H1 (cell line): Measurements from ENCODE around the gene HOXC11. TPM values are rescaled to one million over a fixed set of nuclear protein-coding genes. Genes with fewer than 3 reads are reported as not detected.

ENCODE experiments used
- ATF2 ChIP-seq: IDR thresholded peaks from 2 replicates; pipeline ENCODE4 v1.6.1; 2012; ENCODE audit warnings: low read length, inconsistent platforms
- ATF3 ChIP-seq: IDR thresholded peaks from 2 replicates; pipeline ENCODE4 v1.6.1; 2011; ENCODE audit warnings: low read depth, mild to moderate bottlenecking, low read length; ENCODE audit not compliant: insufficient read depth
- BRCA1 ChIP-seq: IDR thresholded peaks from 2 replicates; pipeline ENCODE4 v1.6.1; 2012; ENCODE audit warnings: low read depth, low read length, improper control_type of control experiment
- CBX5 ChIP-seq: fragments of 300-800, 300-1000 bp; sonication (generic); IDR thresholded peaks from 2 replicates; pipeline ENCODE4 v1.7.1; 2016; ENCODE audit warnings: antibody characterized with exemption, low read length, low read depth
- CHD2 ChIP-seq: IDR thresholded peaks from 2 replicates; pipeline ENCODE4 v1.6.1; 2012; ENCODE audit warnings: low read length, improper control_type of control experiment
- EGR1 ChIP-seq: IDR thresholded peaks from 2 replicates; pipeline ENCODE4 v1.6.1; 2011; ENCODE audit warnings: low read depth, low read length, borderline replicate concordance
- EP300 ChIP-seq, 2 experiments: IDR thresholded peaks; 1 replicate in 1 of 2; 2 replicates in 1 of 2; pipeline ENCODE4 v1.6.1; 2011 to 2012; ENCODE audit warnings: low read depth in 2 of 2, low read length in 2 of 2, mild to moderate bottlenecking in 2 of 2, borderline replicate concordance in 1 of 2, inconsistent platforms in 1 of 2, moderate library complexity in 1 of 2
- GTF2F1 ChIP-seq: IDR thresholded peaks from 2 replicates; pipeline ENCODE4 v1.6.1; 2012; ENCODE audit warnings: low read depth, low read length, improper control_type of control experiment, borderline replicate concordance
- JUN ChIP-seq: IDR thresholded peaks from 2 replicates; pipeline ENCODE4 v1.6.1; 2011; ENCODE audit warnings: low read depth, mild to moderate bottlenecking, improper control_type of control experiment, low read length
- KDM1A ChIP-seq: fragments of 200-600, 300-600 bp; sonication (generic); IDR thresholded peaks from 2 replicates; pipeline ENCODE4 v1.7.1; 2016; ENCODE audit warnings: mild to moderate bottlenecking, low read length, borderline replicate concordance
- KDM5A ChIP-seq: fragments of 200-600 bp; IDR thresholded peaks from 2 replicates; pipeline ENCODE4 v1.7.1; 2012; ENCODE audit warnings: mild to moderate bottlenecking, low read length, inconsistent platforms, mixed read lengths
- MAFK ChIP-seq: IDR thresholded peaks from 2 replicates; pipeline ENCODE4 v1.6.1; 2012; ENCODE audit warnings: low read depth, mild to moderate bottlenecking, improper control_type of control experiment, low read length
- NANOG ChIP-seq: IDR thresholded peaks from 2 replicates; pipeline ENCODE4 v1.6.1; 2011; ENCODE audit warnings: low read length, low read depth, mild to moderate bottlenecking, inconsistent platforms; ENCODE audit not compliant: insufficient read depth, poor library complexity, severe bottlenecking
- NRF1 ChIP-seq: IDR thresholded peaks from 2 replicates; pipeline ENCODE4 v1.6.1; 2011; ENCODE audit warnings: mild to moderate bottlenecking, low read depth, low read length, improper control_type of control experiment
- POLR2A ChIP-seq, 2 experiments: IDR thresholded peaks; 1 replicate in 1 of 2; 2 replicates in 1 of 2; pipeline ENCODE4 v1.6.1; 2011; ENCODE audit warnings: low read depth in 2 of 2, low read length in 2 of 2, mild to moderate bottlenecking in 2 of 2; ENCODE audit errors: control extremely low read depth in 1 of 2
- RFX5 ChIP-seq: IDR thresholded peaks from 2 replicates; pipeline ENCODE4 v1.6.1; 2011; ENCODE audit warnings: low read depth, low read length, improper control_type of control experiment, borderline replicate concordance
- RXRA ChIP-seq: IDR thresholded peaks from 2 replicates; pipeline ENCODE4 v1.6.1; 2011; ENCODE audit warnings: low read depth, mild to moderate bottlenecking, low read length, moderate library complexity; ENCODE audit not compliant: insufficient read depth
- SP1 ChIP-seq: IDR thresholded peaks from 2 replicates; pipeline ENCODE4 v1.6.1; 2011; ENCODE audit warnings: low read depth, low read length
- SP2 ChIP-seq: IDR thresholded peaks from 2 replicates; pipeline ENCODE4 v1.6.1; 2012; ENCODE audit warnings: mild to moderate bottlenecking, low read length, inconsistent platforms
- SP4 ChIP-seq: IDR thresholded peaks from 2 replicates; pipeline ENCODE4 v1.6.1; 2012; ENCODE audit warnings: low read length, inconsistent platforms
- TAF7 ChIP-seq: optimal IDR thresholded peaks from 2 replicates; pipeline ENCODE3; 2011; ENCODE audit warnings: low read depth, mild to moderate bottlenecking, inconsistent platforms, low read length, moderate library complexity, borderline replicate concordance
- YY1 ChIP-seq: IDR thresholded peaks from 2 replicates; pipeline ENCODE4 v1.6.1; 2011; ENCODE audit warnings: low read depth, mild to moderate bottlenecking, low read length
- ZNF274 ChIP-seq: IDR thresholded peaks from 2 replicates; pipeline ENCODE4 v1.7.0; 2012; ENCODE audit warnings: low read length, borderline replicate concordance; ENCODE audit errors: extremely low read depth
- polyA plus RNA-seq, 7 experiments: library from polyadenylated mRNA; depleted of rRNA in 3 of 7; stranded (reverse) in 5 of 7; unstranded in 2 of 7; fragments of >200 nt in 5 of 7; fragments of 200-250 nt in 2 of 7; gene quantifications; 1 replicate in 5 of 7; 2 replicates in 1 of 7; 4 replicates in 1 of 7; pipeline versions ENCODE4 v1.2.1 to v1.2.3, GENCODE V29; 2011 to 2013; ENCODE audit warnings: missing spikeins in 2 of 7, mixed read lengths in 2 of 7
- total RNA-seq: library from RNA; stranded (reverse); fragmentation: NEBNext Ultra II Directional; extraction: Animal tissue kit (Norgen Biotek cat#: 25700); gene quantifications from 2 replicates; pipeline ENCODE4 v1.2.1, GENCODE V29; 2021

Gene HOXC11
- total and polyA plus RNA-seq, 2 of the 8 experiments (the other 6 are each of a cell fraction or from before 2014, with no cell fraction given) = not detected

DNA sequence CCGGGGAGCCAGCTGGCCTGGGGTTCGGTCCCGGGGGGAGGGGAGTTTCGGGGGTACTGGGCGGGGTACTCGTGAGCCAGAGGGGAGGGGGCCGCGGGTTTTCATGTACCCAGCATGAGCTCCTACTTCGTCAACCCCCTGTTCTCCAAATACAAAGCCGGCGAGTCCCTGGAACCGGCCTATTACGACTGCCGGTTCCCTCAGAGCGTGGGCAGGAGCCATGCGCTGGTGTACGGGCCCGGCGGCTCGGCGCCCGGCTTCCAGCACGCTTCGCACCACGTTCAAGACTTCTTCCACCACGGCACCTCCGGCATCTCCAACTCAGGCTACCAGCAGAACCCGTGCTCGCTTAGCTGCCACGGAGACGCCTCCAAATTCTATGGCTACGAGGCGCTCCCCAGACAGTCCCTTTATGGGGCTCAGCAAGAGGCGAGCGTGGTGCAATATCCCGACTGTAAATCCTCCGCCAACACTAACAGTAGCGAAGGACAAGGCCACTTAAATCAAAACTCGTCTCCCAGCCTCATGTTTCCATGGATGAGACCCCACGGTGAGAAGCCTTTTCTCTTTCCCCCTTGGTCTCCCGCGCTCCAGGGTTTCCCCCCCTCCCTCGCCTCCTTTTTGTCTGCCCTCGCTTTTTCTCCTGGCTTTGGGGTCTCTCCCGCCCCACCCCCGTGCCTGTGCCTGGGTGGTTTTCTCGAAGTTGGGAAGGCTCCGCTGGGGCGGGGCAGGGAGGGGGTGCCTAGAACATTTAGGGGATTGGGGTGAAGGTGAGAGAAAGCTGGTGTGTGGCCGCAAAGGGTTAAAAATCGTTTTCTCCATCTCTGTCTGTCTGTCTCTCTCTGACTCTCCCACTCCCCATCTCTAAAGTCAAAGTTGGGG lies 36.5 kb downstream of the HOXC11 start (continued):
- TF ChIP-seq KDM5A = no peak
- TF ChIP-seq MAFK = no peak
- no peak for TF ChIP-seq GTF2F1
- TF ChIP-seq NANOG = no peak
- no peak for TF ChIP-seq TAF7
- TF ChIP-seq RXRA = no peak
- TF ChIP-seq ZNF274 = no peak
- TF ChIP-seq CHD2 = no peak
- no peak for TF ChIP-seq POLR2A (IDR thresholded peaks at IDR 0.05; ENCODE audit: control extremely low read depth in 1 of 2, low read depth in 2 of 2, low read length in 2 of 2)
- no peak for TF ChIP-seq EGR1
- no peak for TF ChIP-seq SP2
- no peak for TF ChIP-seq SP1
- no peak for TF ChIP-seq SP4
- TF ChIP-seq EP300 (IDR thresholded peaks at IDR 0.05; ENCODE audit: borderline replicate concordance in 1 of 2, low read depth in 2 of 2, low read length in 2 of 2) = no peak
- no peak for TF ChIP-seq ATF2
- no peak for TF ChIP-seq RFX5
- no peak for TF ChIP-seq KDM1A
- no peak for TF ChIP-seq ATF3
- no peak for TF ChIP-seq BRCA1
- no peak for TF ChIP-seq YY1
- no peak for TF ChIP-seq JUN
- TF ChIP-seq NRF1 = no peak
- TF ChIP-seq CBX5 = no peak
